HL-60/S4 (cell line): ENCODE measurements around the gene TRH.

Source experiments
- in situ Hi-C: fragments of 300-500 bp; cut with MboI; formaldehyde crosslinking; loops from 2 replicates; pipeline ENCODE4 v1.14.3; 2022; ENCODE audit warnings: low sequenced_read_pairs

TRH gene, protein sequence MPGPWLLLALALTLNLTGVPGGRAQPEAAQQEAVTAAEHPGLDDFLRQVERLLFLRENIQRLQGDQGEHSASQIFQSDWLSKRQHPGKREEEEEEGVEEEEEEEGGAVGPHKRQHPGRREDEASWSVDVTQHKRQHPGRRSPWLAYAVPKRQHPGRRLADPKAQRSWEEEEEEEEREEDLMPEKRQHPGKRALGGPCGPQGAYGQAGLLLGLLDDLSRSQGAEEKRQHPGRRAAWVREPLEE

DNA sequence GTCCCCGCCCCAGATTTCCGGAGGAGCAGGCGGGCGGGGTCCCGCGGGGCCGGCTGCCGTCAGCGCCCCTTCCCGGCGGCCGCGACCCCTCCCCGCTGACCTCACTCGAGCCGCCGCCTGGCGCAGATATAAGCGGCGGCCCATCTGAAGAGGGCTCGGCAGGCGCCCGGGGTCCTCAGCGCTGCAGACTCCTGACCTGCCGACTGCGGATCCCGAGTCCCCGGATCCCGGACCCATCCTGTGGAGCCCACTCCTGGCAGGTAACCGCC lies at the start of gene TRH:
Gene TRH (plus strand): TSS at position 157 of the 269 bp plus-strand sequence. CDS start 1,097 bp downstream, outside the sequence.
- in situ Hi-C loops: no loop called here

DNA sequence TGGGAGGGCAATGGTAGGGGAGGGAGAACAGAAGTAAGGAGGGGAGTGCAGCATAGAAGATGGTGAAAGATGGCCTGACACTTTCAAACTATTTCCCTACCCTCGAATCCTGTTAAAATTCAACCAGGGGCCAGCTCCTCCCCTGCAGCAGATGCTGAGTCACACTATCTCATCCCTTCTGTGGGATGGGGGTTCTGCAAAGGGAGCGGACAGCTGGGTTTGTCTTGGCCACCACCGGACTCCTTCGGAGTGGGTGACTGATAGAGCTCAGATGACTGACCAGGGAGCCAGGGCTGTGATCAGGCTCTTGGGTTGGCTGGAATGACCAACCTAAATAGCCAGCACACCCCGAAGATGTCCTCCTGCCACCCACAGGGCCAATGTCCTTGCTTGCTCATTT lies 47.4 kb upstream of the TRH start:
- in situ Hi-C loops: loop anchor here (25.0 kb wide), 1 partner anchor 440 kb away; no protein-coding TSS in a partner anchor

DNA sequence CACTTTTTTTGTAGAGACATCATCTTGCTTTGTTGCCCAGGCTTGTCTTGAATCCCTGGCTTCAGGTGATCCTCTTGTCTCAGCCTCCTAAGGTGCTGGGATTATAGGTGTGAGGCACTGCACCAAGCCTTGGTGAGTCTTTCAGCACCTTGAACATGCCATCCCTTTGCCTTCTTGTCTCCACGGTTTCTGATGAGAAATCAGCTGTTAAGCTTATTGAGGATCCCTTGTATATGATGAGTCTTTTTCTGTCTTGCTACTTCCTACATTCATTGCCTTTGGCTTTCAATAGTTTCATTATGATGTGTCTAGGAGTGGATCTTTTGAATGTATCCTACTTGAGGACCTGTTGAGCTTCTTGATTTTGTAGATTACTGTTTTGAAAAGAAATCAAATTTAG lies 45.1 kb upstream of the TRH start:
- in situ Hi-C loops: loop anchor here (25.0 kb wide), 1 partner anchor 442 kb away; no protein-coding TSS in a partner anchor

DNA sequence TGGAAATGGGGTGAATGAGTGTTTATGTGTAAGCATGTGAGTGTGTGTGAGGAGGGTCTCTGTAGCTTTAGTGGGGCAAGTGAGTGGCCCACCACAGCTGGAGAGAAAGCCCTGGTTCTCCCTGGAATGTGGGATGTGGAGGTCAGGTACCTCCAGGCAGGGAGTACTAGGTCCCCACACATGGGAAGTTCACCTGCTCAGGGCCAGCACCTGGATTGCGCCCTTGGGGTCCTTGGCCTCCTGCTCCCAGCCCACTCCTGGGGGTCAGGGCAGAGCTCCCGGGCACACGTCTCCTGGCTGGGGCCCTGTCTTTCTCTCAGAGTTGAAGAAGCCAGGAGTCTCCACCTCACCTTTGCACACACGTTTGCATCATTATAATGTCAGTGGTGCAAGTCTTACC lies 41.0 kb upstream of the TRH start:
- in situ Hi-C loops: loop anchor here (10.0 to 25.0 kb wide), 2 partner anchors 279 to 446 kb away; no protein-coding TSS in a partner anchor

DNA sequence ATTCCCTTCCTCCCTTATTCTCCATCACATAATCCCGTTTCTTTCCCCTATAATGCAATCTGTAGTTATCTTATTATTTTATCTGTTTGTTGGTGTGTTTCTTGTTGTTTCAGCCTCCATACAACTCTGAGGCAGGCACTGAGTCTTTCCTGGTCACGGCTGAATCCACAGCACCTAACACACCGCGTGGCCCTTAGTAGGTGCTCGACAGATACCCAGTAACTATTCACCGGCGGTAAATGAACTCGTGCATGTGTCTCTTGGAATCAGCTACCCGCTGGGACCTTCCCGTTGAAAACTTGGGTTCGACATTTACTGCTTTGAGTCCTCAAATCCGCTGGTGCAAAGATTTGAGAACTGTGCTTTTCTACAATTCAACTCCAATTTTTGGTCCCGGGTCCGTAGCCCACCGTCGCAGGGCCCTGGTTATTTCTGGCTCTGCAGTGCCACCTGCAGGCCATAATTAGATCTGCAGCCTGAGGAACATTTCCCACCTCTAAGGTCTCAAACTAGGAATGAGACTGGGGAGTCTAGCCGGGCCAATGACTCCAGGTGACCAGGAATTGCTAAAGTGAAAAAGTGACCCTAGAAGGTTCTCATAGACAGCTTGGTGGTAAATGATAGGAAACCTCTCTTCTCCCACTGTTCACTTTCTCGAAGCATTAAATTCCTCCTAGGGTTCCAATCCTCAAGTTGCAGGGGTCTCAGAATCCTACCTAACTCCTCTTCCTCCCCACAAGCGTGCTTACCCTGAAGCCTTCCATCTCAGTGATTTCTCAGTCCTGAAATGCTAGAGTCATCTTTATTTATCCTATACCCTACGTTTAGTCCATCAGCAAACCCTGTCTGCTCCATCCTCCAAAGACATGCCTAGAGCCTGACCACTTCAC lies 40.0 kb upstream of the TRH start:
- in situ Hi-C loops: loop anchor here (10.0 to 25.0 kb wide), 2 partner anchors 280 to 447 kb away; no protein-coding TSS in a partner anchor

DNA sequence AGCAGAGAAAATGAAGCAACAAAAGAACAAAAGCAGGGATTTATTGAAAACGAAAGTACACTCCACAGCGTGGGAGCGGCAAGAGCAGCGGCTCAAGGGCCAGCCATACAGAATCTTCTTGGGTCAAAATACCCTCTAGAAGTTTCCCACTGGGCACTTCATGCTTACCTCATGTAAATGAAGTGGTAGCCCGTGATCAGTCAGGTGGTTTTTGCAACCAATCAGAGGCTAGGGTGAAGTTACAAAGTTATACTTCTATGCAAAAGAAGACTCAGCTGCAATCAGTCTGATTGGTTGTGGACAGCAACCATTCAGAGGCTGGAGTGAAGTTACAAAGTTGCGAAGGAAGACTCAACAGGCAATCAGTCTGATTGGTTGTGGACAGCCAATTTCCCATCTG lies 37.8 kb upstream of the TRH start:
- in situ Hi-C loops: loop anchor here (10.0 to 25.0 kb wide), 2 partner anchors 282 to 449 kb away; no protein-coding TSS in a partner anchor

DNA sequence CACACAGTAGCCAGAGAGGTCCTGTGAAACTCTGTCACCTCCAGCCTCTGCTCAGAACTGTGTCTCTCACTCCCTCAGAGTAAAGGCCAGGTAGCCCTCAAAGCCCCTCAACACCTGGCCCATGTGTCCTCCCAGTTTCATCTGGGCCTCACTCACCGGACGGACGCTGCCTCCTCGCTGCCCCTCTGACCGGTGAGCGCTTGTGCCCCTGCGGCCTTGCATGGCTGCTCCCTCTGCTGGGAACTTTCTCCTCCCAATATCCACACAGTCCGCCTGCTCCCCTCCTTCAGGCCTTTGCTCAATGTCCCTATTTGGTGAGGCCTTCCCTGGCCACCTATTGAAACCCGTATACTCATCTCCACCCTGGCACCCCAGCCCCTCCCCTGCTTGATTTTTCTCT lies 36.8 kb upstream of the TRH start:
- in situ Hi-C loops: loop anchor here (10.0 to 25.0 kb wide), 2 partner anchors 283 to 450 kb away; no protein-coding TSS in a partner anchor

DNA sequence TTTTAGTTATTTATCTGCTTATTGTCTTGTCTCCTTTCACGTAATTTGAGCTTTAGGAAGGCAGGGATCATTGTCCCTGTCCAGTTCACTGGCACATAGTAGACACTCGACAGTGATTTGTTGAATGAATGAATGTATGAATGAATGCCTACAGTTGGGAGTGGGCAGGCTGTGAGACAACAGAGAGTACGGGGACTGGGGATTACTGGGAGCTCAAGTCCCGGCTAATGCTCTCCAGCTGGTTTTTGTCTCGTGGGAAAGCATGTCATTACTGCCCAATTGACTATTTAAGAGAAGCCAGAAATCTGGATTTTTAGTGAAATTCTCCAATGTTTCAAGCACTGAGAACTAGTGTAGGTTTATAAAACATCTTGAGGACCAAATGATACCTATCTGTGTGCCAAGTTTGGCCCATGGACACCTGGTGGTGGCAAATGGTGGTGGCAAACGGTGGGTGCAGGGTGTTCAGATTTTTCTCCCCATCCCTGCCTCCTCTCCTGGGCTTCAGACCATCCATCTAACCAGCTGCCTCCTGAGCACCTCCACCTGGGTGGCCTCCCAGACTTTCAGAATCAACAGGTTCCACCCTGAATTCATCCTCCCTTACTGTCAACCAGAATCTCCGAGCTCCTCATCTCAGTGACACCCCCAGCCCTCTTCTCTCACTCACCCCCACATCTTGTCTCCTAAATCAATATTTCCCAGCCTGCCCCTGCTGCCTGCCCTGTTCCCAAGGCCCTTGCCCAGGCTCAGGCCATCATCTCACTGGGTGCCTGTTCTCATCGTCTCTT lies 36.2 kb upstream of the TRH start:
- in situ Hi-C loops: loop anchor here (10.0 to 25.0 kb wide), 2 partner anchors 284 to 451 kb away; no protein-coding TSS in a partner anchor

DNA sequence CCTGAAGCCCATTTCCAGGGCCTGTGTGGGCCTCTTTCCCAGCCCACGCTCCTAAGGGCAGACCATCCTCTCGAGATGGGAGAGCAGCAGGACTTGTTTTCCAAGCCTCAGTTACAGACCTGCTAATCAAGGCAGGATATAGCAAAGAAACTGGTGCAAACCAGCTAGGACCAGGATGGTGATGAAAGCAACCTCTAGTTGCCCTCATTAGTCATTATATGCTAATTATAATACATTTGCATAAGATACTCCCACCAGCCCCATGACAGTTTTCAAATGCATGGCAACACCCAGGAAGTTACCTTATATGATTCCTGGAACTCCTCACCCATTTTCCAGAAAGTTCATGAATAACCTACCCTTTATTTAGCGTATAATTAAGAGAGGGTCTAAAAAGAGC lies 34.4 kb upstream of the TRH start:
- in situ Hi-C loops: loop anchor here (5.0 to 25.0 kb wide), 3 partner anchors 62 to 453 kb away; no protein-coding TSS in a partner anchor

DNA sequence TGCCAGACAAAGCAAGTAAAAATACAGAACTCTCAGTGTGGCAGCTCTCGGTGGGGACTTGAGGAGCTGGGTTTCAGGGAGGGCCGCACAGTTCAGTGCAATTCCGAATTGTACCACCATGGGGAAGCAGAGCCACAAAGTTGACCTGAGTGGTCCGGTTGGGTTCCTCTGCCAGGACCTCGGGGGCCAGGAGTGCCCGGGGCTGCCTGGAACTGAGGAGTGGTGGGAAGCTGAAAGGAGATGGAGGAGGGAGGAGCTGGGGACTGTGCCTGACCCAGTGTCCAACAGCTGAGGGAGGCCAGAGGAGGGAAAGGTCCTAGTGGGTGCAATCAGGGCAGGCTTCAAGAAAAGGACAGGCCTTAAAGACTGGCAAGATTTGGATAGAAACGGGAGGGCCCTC lies 32.2 kb upstream of the TRH start:
- in situ Hi-C loops: loop anchor here (5.0 to 25.0 kb wide), 3 partner anchors 60 to 455 kb away; no protein-coding TSS in a partner anchor

DNA sequence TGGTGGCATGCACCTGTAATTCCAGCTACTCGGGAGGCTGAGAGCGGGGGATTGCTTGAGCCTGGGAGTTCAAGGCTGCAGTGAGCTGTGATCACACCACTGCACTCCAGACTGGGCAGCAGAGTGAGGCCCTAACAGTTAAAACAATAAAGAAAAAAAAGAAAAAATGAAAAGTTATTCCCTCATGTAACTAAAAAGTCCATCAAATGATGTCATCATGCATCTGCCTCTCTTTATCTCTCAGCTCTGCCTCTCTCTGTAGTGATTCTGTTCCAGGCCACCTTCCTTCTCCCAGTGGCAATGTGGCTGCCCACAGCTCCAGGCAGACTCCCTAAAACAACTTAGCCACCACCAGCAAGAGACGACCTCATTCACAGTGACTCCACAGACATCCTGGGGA lies 31.5 kb upstream of the TRH start:
- in situ Hi-C loops: loop anchor here (5.0 to 25.0 kb wide), 3 partner anchors 59 to 456 kb away; no protein-coding TSS in a partner anchor

DNA sequence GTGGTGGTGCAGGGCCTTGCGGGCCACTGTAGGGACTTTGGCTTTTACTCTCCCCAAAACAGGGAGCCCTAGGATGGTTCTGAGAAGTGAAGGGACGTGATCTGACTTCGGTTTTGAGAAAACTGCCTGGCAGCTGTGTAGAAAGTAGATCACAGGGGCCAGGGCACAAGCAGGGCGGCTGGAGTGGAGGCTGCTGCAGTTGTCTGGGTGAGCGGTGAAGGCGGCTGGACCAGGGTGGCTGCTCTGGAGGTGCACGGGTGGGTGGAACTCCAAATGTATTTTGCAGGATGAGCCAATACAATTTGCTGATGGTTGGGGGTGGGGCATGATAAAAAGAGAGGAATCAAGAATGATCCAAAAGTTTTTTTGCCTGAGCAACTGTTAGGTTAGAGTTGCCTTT lies 29.8 kb upstream of the TRH start:
- in situ Hi-C loops: loop anchor here (5.0 to 25.0 kb wide), 3 partner anchors 58 to 457 kb away; no protein-coding TSS in a partner anchor

DNA sequence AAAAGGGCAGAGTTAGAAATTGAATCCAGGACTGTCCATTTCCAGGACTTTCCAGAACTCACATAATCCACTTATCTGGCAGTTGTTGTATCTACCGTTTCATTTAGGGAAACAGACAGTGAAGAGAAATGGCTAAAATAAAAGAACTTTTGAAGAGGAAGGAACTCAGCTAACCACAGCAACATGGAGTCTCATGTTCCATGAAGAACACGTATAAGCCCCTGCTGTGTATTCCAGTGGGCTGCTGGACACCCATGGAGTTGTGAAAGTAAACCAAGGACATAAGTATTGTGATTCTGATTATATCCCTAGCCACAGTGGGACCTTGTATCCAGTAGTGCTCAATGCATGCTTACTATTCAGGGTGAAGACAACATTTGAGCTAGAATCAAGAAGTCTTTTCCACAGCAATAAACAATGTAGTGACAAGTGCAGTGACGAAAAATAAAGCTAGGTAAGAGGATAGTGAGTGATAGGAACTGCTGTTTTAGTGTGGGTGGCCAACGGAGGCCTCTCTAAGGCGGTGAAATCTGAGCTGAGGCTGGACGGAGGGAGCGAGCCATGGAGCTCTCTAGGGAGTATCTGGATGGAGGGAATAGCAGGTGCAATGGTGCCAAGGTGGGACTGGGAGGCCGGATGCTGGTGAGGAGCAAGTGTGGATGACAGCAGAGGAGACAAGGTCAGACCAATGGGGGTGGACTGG lies 26.8 kb upstream of the TRH start:
- in situ Hi-C loops: loop anchor here (25.0 kb wide), 1 partner anchor 460 kb away; no protein-coding TSS in a partner anchor

DNA sequence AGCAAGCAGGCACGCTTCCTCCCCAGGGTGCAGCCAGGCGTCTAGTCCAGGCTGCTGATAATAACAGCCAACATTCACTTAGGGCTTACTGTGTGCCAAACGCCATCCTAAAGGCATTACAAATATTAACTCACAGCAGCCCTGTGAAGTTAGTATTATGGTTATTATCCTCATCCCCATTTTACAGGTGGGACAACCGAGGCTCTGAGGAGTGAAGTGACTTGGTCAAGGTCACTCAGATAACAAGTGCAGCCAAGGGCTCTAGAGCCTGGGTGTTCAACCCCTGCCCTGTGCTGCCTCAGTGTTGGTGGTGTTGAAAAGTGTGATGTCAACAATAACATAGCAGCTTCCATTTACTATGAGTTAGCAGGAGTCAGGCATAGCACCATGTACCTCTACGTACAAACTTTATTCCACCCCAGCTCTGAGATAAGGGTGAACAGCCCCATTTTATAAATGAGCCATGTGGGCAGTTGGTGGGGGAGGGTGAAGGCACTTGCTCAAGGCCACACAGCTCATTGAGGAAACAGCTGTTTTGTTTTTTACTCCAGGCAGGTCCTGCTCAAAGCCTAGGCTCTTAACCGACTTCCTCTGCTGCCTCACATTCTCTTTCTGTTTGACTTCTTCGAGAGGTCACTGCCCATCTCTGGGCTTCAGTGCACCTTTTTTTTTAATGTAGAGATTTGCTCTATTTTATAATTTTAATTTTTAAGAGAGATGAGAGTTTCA lies 24.0 kb upstream of the TRH start:
- in situ Hi-C loops: no loop called here

DNA sequence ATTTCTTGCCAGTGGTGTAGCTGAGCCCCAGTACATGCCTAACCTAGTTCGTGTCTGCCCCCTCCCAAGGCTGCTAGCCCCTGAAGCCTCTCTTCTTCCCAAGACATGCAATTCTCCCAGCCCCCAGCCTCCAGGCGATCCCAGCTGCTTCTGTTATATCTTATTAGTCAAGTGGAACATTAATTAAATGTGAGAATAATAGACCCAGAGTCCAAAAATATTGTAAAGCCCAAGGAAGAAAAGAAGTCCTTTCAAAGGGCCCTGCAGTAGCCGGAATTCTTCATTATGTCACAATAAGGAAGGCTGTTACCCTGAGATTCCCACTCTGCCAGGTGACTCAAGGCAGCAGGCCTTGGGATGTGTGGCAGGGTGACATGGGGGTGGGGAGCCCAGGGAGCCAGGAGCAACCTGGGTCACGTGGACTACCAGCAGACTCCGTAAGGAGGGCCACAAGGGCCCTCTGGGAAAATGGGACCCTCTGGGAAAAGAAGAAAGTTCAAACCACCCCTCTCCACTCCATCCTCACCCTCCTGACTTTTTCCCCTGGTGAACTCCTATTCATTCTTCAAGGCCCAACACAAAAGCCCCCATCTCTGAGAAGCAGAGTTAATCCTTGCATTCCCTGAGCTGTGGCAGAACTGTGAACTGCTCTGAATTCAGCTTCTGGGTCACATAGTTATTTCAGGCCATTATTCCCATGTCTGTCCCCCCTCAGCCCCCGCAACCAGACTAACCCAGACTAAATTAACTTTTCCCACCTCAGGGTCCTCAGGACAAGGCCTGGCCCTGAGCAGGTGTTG lies 21.8 kb upstream of the TRH start:
- in situ Hi-C loops: no loop called here

DNA sequence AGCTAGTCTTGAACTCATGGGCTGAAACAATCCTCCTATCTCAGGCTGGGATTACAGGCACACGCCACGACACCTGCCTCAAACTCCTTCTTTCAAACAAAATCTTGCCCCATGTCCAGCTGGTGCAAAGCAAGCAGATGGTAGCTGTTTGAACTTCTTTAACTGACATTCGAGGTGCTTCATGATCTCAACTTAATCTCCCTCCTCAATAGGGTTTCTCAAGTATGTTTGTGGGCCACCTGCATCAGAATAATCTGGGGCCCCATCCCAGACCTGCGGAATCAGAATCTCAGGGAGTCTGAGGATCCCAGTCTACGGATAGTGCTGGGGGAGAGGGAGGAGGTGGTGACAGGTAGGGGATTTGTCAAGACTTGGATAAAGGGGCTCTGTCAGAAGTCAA lies 20.9 kb upstream of the TRH start:
- in situ Hi-C loops: no loop called here

DNA sequence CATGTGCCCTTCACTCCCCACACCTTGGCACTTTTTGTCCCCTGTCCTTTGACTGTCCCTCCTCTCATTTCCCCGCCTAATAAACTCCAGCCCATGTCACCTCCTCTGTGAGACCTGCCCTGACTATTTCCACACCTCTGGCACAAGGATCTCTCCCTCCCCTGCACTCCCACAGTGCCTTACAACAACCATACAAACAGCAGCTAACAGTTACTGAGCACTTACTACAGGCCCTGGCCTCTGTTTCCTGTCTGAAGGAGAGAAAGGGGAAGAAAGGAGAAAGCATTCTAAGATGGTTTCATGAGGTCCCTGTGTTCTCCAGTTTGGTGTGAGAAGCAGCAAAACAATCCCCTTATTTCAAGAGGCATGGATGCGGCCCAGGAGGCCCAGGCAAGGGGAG lies 20.0 kb upstream of the TRH start:
- in situ Hi-C loops: no loop called here

DNA sequence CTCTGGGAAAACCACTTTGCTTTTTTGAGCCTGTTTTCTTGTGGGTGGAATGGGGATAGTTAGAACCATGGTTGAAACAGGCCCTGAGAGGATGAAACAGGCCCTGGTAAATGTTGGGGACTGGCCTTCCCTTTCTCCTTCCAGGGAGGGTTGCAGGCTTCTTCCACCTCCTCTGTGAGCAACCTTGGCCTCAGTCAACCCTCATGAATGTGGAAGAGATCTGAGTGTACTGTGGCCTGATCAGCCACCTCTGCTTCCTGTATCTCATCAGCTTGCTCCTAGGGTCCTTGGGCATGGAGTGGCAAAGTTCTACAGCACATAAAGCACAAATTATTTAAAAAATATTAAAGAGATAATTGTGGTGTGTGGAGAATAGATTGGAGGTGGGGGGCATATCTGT lies 17.6 kb upstream of the TRH start:
- in situ Hi-C loops: no loop called here

DNA sequence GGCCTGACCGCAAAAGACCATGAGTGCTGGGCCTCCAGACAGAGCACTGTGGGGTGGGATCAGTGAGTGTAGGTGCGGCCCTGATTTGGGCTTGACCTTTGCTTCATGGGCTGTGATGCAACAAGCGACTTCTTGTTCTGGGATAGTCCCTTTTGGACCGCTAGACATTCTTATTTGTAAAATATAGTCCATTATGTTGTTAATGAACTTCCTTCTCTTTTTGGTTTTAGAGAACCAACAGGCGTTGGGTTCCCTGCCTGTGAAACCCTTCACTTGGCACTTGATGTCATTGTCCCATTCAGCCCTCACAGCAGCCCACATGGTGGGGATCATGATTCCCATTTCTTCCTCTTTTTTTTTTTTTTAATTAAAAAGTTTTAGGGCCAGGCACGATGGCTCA lies 15.8 kb upstream of the TRH start:
- in situ Hi-C loops: no loop called here
